ENCODE results near the gene UTP20.
"Not testable (repeated sequence)": the region's sequence is repeated elsewhere in the genome, so short reads cannot be mapped to it uniquely, and the experiment has no call there.

Gene UTP20

DNA sequence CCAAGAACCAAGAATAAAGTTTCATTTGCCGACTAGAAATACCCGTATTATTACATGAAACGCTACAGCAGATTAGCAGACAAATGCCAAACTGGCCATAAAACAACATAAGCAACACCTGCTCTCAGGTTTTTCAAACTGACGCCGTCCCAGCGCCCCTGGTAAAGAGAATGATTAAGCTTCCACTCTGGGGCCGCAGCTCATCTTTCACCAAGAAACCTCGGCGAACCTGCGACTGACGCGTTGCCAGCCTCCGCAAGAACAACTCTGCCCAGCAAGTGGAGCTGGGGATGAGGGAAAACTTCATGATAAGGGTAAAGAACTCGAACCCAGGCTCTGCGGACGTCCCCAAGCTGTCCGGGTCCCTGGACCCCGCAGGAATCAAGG is 127.1 kb downstream of the UTP20 start:
- POLR2A ChIA-PET, result no interaction called here
- no peak for DNase-seq (ENCODE audit: extremely low spot score)
- no peak for TF ChIP-seq CTCF (IDR thresholded peaks at IDR 0.05; ENCODE audit: control extremely low read depth, extremely low read depth, low read depth, missing control alignments)
- CTCF ChIA-PET, result interaction anchor here (0.8 to 2.1 kb wide), 5 partner anchors 11 to 1404 kb away, joined by 3 to 18 read pairs (median 4); partner anchors contain the start of gene GNPTAB

- POLR2A ChIA-PET, result no interaction called here
- peak; percentile 87 for DNase-seq (ENCODE audit: extremely low spot score)
- no peak for TF ChIP-seq CTCF (IDR thresholded peaks at IDR 0.05; ENCODE audit: control extremely low read depth, extremely low read depth, low read depth, missing control alignments)
- CTCF ChIA-PET, result interaction anchor here (1.1 to 2.1 kb wide), 5 partner anchors 12 to 1403 kb away, joined by 3 to 18 read pairs (median 4); no protein-coding TSS in a partner anchor
Observed at GRCh38 chr12:101407436-101408345, 127.8 kb downstream of the UTP20 start, which contains the start of gene ARL1. Gene ARL1 (minus strand): TSS chr12:101407772. CDS start chr12:101407645, 127 bp downstream.

DNA sequence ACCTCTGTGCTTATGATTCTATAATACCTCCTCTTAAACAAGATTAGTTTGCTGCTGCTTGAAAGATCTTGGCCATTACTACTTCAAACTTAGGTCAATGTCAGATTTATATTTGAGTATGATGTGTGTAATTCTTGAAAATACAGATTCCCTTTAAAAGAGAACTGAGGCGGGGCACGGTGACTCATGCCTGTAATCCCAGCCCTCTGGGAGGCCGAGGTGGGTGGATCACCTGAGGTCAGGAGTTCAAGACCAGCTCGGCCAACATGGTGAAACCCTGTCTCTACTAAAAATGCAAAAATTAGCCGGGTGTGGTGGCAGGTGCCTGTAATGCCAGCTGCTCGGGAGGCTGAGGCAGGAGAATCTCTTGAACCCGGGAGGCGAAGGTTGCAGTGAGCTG is 130.3 kb downstream of the UTP20 start:
- POLR2A ChIA-PET; DNase-seq (ENCODE audit: extremely low spot score); CTCF ChIA-PET: not testable (repeated sequence)

GRCh38 chr12:101414533-101415119 is 134.7 kb downstream of the UTP20 start:
- DNase-seq (ENCODE audit: extremely low spot score), result peak; percentile 49
- POLR2A ChIA-PET, result no interaction called here
- peak; percentile 58 for TF ChIP-seq CTCF (IDR thresholded peaks at IDR 0.05; ENCODE audit: control extremely low read depth, extremely low read depth, low read depth, missing control alignments)
- CTCF ChIA-PET, result interaction anchor here (0.7 to 1.1 kb wide), 9 partner anchors 8 to 1397 kb away, joined by 3 to 7 read pairs (median 3); no protein-coding TSS in a partner anchor

- no peak for DNase-seq (ENCODE audit: extremely low spot score)
- TF ChIP-seq CTCF (IDR thresholded peaks at IDR 0.05; ENCODE audit: control extremely low read depth, extremely low read depth, low read depth, missing control alignments), result no peak
- ChIA-PET CTCF (interaction anchor here (0.7 to 1.1 kb wide), 9 partner anchors 8 to 1396 kb away, joined by 3 to 7 read pairs (median 3); no protein-coding TSS in a partner anchor), POLR2A (no interaction called here)
Observed at GRCh38 chr12:101415228-101415627, 135.3 kb downstream of the UTP20 start.

- CTCF ChIA-PET; POLR2A ChIA-PET; DNase-seq (ENCODE audit: extremely low spot score): not testable (repeated sequence)
Observed at GRCh38 chr12:101422066-101422465, 142.2 kb downstream of the UTP20 start.

DNA sequence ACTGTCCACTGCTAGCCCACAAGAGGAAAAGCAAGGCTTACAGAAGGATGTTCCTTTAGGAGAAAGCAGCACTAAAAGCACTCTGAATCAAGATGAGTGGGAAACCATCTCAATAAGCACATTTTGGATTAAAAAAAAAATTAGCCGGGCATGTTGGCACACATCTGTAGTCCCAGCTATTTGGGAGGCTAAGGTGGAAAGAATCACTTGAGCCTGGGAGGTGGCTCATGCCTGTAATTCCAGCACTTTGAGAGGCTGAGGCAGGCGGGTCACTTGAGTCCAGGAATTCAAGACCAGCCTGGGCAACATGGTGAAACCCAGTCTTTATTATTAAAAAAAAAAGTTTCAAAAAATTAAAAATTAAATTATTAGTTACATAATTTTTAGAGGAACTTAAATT is 144.7 kb downstream of the UTP20 start:
- POLR2A ChIA-PET, result no interaction called here
- CTCF ChIA-PET, result interaction anchor here (0.9 kb wide), 1 partner anchor 10 kb away, joined by 3 read pairs; no protein-coding TSS in a partner anchor
- no peak for DNase-seq (ENCODE audit: extremely low spot score)
- no peak for TF ChIP-seq CTCF (IDR thresholded peaks at IDR 0.05; ENCODE audit: control extremely low read depth, extremely low read depth, low read depth, missing control alignments)

All from GM10248 (cell line).